ENCODE measurements around the gene CMTM5. TPM values are rescaled to one million over a fixed set of nuclear protein-coding genes. Genes with fewer than 3 reads are reported as not detected.
"Not testable (repeated sequence)": the region's sequence is repeated elsewhere in the genome, so short reads cannot be mapped to it uniquely, and the experiment has no call there.

The CMTM5 gene
- polyA plus RNA-seq, 12 donors = 0.52 to 3.6 (median 1.5) TPM; not detected in 2

DNA sequence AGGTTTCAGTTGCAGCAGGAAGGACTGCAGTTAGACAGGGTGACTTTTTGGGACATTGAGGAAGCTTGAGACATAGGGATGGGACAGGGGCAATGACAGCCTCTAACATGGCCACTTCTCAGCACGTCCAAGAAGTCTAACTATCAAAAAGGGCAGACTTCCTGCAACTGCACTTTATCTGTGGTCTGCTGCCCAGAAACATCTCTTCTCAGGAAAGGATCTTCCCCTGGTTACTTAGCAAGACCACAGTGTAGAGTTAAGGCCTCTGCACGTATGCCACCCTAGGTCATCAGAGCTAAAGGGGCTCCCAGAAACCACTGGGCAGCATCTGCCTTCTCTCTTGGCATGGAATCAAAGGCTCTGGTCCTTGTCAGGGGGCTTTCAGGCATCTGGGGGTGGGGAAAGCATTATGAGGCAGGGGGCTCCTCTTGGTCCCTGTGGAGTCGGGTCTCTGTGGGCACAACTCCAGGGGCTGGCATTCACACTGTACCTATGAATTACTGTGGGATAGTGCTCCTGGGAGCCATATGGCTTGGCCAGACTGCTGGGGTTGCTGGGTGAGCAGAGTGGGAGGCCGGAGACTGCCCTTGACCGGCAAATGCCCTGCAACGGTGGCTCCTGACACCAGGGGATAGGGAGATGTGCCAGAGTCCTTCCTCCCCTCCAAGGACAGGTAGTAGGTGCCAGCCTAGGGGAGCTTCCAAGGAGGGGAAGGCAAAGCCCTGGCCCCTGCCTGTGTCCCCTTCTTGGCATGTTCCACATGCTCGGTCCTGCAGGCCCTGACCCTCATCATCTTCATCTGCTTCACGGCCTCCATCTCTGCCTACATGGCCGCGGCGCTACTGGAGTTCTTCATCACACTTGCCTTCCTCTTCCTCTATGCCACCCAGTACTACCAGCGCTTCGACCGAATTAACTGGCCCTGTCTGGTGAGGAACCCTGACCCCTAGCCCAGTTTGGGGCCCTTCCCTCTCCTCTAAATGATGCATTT lies 1.0 kb downstream of the CMTM5 start:
- DNase-seq = no peak

- DNase-seq = no peak
Observed at GRCh38 chr14:23378612-23379220, 1.9 kb downstream of the CMTM5 start.

DNA sequence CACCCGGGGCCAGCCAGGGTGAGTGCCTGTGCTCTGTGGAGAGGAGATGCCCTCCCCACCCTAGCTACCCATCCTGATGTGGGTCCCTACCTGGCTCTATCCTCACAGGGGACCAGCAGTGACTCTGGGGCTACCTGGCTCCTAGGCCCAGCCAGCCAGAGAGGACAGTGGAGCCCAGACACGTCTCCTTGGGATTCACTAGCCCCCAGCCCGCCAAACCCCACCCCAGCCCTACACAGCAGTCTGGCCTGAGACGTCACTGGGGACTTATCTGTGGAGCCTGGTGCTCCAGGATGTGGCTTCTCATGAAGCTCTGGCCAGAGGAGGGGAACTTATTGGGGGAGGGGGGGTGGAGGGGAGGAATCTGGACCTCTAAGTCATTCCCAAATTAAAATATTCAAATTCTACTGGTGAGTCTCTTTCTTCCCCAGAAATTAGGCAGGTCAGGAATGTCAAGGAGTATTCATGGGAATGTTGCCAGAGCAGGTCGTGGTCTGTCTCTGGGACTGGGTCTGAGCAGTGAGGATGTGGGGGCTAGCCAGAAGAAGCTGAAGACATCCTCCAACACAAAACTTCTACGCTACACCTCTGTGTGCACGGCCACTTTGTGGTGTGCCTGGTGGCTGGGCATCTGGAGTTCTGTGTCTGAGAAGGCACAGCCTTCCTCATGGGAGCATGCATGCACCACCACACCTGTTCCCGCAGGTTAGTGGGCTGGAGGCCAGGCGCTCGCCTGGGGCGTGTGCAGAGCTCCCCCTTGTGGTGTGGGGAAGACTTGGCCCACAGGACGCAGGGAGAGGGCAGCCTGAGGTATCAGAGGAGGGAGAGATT lies 2.7 kb downstream of the CMTM5 start:
- DNase-seq = peak; percentile 27

GRCh38 chr14:23380197-23380914 lies 3.5 kb downstream of the CMTM5 start:
- DNase-seq = no peak

DNA sequence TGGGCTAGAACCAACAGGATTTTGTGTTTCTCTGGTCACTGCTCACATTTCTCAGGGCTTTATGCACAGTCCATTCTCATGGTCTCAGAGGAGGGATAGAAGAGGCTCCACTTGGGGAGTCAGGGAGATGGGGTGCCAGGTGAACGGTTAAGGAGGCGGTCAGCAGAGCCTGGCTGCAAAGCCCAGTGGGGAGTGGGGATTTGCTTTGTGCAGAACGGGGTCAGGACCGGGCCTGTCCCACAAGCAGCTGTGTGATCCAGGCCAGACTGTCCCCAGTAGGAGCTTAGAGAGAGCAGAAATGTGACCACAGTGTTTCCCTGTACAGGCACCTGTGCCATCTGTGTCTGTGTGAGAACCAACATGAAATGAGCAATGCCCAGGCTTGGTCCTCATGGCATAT lies 4.1 kb downstream of the CMTM5 start:
- no peak for DNase-seq

DNA sequence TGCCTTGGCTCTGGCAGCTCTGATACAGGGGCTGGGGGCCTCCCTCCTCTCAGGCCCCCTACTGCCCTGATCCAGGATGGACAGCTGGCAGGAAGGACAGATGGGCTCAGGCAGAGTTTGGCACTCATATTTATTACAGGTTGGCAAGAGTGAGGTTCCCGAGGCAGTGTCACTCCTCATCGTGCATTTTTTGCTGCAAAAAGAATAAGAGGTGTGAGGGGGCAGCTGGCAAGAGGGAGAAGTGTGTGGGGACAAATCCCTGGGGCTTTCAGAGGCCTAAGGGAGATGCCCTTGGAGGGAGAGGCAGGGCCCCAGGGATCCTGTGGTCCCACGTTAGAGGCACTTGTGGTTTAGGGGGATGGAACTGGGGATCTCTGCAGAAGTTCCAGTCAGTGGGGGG lies 5.0 kb downstream of the CMTM5 start:
- no peak for DNase-seq

- no peak for DNase-seq
Observed at GRCh38 chr14:23382276-23382675, 5.4 kb downstream of the CMTM5 start.

GRCh38 chr14:23382731-23383440 lies 6.0 kb downstream of the CMTM5 start:
- no peak for DNase-seq

DNA sequence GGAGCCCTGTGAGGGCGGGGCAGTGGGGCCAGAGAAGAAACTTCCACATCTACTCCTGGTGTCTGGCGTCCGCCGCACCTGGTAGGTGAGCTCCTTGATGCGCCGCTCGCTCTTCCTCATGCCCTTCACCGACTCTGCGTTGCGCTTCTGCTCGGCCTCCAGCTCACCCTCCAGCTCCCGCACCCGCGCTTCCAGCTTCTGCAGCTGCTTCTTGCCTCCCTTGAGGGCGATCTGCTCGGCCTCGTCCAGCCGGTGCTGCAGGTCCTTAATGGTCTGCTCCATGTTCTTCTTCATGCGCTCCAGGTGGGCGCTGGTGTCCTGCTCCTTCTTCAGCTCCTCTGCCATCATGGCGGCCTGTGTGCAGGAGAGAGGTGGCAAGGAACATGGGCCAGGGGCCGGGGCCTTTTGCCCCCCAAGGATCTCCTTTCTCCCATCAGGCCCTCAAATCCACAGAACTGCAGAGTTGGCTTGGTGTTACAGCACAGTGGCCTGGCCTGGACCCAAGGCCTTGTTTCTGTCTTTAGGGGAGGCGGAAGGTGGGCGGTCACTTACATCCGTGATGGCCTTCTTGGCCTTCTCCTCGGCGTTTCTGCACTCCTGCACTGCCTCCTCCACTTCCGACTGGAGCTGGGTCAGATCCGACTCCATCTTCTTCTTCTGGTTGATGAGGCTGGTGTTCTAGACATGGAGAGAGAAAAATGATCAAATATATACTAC lies 7.7 kb downstream of the CMTM5 start:
- no peak for DNase-seq

GRCh38 chr14:23385244-23385641 lies 8.4 kb downstream of the CMTM5 start:
- no peak for DNase-seq

DNA sequence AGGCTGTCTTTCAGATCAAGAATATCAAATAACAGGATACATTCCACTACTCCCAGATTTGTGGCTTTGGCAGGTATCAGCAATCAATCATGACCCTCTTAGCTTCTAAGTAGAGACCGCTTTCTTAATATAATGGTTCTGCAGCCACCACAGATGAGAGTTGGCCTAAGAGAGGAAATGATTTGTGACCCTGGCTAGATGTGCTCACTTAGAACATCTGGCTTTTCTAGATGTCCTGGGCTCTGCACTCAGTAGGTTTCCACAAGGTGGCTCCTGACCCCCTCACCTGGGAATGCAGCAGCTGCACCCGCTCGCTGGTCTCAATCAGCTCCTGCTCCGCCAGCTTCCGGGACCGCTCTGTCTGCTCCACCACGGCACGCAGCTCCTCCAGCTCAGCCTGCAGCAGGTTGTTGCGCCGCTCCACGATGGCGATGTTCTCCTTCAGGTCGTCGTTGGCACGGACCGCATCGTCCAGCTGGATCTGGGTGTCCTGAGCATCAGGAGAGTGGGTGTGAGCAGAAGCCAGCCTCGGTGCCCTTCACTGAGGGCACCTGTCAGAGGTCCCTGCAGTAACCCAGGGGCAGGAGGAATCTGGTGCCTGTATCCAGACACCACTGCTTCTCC lies 8.9 kb downstream of the CMTM5 start:
- DNase-seq = no peak

DNA sequence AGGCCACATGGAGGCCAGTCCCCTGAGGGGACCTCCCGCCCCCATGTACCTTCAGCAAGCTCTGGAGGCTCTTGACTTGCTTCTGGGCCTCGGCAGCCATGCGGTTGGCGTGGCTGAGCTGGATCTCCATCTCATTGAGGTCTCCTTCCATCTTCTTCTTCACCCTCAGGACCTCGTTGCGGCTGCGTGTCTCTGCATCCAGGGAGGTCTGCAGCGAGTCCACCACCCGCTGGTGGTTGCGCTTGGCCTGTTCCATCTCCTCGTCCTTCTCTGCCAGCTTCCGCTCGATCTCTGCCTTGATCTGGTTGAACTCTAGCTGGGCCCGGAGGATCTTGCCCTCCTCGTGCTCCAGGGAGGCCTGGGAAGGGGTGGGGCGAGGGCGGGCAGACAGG lies 9.4 kb downstream of the CMTM5 start:
- not testable (repeated sequence) for DNase-seq

- DNase-seq = no peak
Observed at GRCh38 chr14:23386999-23387398, 10.2 kb downstream of the CMTM5 start.

- no peak for DNase-seq
Observed at GRCh38 chr14:23387916-23388882, 11.4 kb downstream of the CMTM5 start.

- DNase-seq = no peak
Observed at GRCh38 chr14:23388996-23389395, 12.2 kb downstream of the CMTM5 start.

DNA sequence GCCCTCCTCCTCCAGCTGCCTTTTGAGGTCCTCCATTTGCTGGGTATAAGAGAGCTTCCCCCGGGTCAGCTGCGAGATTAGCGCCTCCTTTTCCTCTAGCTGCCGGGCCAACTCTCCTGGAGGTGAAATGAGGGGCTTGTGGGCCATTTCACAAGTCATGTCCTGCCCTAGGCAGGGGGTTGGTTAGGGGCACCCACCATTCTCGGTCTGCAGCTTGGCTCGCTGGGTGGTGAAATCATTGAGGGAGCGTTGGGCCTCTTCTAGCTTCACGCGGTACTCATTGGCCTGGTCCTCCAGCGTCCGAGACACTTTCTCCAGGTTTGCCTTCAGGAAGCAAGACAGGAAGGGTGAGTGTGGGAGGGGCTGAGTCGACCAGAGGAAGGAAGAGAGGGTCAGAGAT lies 12.6 kb downstream of the CMTM5 start:
- DNase-seq = no peak

DNA sequence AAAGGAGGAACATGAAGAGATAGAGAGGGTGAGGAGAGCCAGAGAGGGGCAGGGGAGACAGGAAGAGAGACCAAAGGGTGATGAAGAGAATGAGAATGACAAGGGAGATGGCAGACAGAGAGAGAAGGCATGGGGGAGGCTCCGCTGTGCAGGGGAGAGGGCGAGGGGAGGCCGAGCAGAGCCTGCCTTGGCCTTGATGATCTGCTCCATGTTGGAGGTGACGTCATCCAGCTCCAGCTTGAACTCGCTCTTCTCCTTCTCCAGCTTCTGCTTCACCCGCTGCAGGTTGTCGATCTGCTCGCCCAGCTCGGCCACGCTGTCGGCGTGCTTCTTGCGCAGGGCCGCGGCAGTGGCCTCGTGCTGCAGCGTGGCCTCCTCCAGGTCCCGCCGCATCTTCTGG lies 13.0 kb downstream of the CMTM5 start:
- not testable (repeated sequence) for DNase-seq

GRCh38 chr14:23392613-23393012 lies 15.8 kb downstream of the CMTM5 start:
- no peak for DNase-seq

DNA sequence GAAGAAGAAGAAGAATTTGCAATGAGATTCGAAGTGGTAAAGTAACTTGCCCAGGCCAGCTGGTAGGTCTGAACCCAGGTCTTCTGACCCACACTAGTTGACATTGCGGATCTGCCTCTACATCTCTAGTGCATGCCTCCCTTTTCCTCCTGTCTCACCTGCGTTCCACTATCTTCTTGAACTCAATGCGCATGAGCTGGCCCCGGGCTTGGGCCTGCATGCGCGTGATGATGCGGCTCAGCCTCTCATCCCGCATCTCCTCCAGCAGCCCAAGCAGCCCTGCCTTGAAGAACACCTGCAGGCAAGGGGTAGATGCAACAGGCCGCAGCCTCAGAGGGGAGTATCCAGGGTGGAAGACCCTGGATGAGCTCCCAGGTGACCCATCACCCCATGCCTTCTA lies 19.3 kb downstream of the CMTM5 start:
- DNase-seq = no peak

Measured in muscle of arm (tissue), 12 donors.